Loucy (cell line): ENCODE results near the gene TSPAN3.

Source experiments
- H2AFZ ChIP-seq: fragments of 200-600 bp; sonication (generic); 2 replicates; pipeline ENCODE4 v1.6.0; 2016; ENCODE audit warnings: antibody characterized with exemption, mild to moderate bottlenecking, low read length, moderate library complexity
- H3F3A ChIP-seq: fragments of 200-600 bp; 2 replicates; pipeline ENCODE4 v1.6.0; 2016; ENCODE audit warnings: antibody characterized with exemption, low read depth, mild to moderate bottlenecking
- H3K27me3 ChIP-seq: fragments of 200-600 bp; sonication (generic); 2 replicates; pipeline ENCODE4 v1.6.1; 2014; ENCODE audit warnings: low read length, mild to moderate bottlenecking; ENCODE audit not compliant: insufficient read depth, poor library complexity, severe bottlenecking
- H3K36me3 ChIP-seq: fragments of 200-600 bp; sonication (generic); 2 replicates; pipeline ENCODE4 v1.6.1; 2016; ENCODE audit warnings: low read length; ENCODE audit not compliant: insufficient read depth
- H3K4me1 ChIP-seq: fragments of 200-600 bp; sonication (generic); 2 replicates; pipeline ENCODE4 v1.5.1; 2014; ENCODE audit warnings: low read length, mild to moderate bottlenecking; ENCODE audit not compliant: insufficient read depth, poor library complexity, severe bottlenecking
- H3K4me2 ChIP-seq: fragments of 200-600 bp; sonication (generic); 2 replicates; pipeline ENCODE4 v1.6.0; 2014; ENCODE audit warnings: antibody characterized with exemption, low read length, low read depth, mild to moderate bottlenecking; ENCODE audit not compliant: poor library complexity, severe bottlenecking
- H3K4me3 ChIP-seq: fragments of 200-600 bp; sonication (generic); 2 replicates; pipeline ENCODE4 v1.5.1; 2014; ENCODE audit warnings: low read length, mild to moderate bottlenecking, mixed read lengths; ENCODE audit not compliant: poor library complexity, severe bottlenecking
- H3K79me2 ChIP-seq: fragments of 200-600 bp; sonication (generic); 2 replicates; pipeline ENCODE4 v1.6.1; 2014; ENCODE audit warnings: low read length; ENCODE audit not compliant: insufficient read depth
- H3K9ac ChIP-seq: fragments of 200-600 bp; sonication (generic); 2 replicates; pipeline ENCODE4 v1.6.0; 2014; ENCODE audit warnings: mild to moderate bottlenecking, low read depth, low read length, moderate library complexity; ENCODE audit not compliant: poor library complexity, severe bottlenecking
- H3K9me2 ChIP-seq: fragments of 200-600 bp; sonication (generic); replicated peaks from 2 replicates; pipeline ENCODE4 v1.6.1; 2016; ENCODE audit warnings: low read depth, low read length, mixed read lengths
- H3K9me3 ChIP-seq: fragments of 200-600 bp; sonication (generic); 2 replicates; pipeline ENCODE4 v1.6.1; 2014; ENCODE audit warnings: mild to moderate bottlenecking, antibody characterized with exemption, low read length, low read depth; ENCODE audit not compliant: insufficient read depth
- H4K20me1 ChIP-seq: fragments of 200-600 bp; sonication (generic); 2 replicates; pipeline ENCODE4 v1.6.0; 2014; ENCODE audit warnings: antibody characterized with exemption, low read length, mild to moderate bottlenecking; ENCODE audit not compliant: insufficient read depth, poor library complexity, severe bottlenecking
- EZH2phosphoT487 ChIP-seq: fragments of 200-600 bp; IDR thresholded peaks from 2 replicates; pipeline ENCODE4 v1.6.1; 2018; ENCODE audit warnings: antibody characterized with exemption, mild to moderate bottlenecking, moderate library complexity, borderline replicate concordance
- TF ChIP-seq, protein P1 (sequence below): fragments of 200-600 bp; sonication (generic); conservative IDR thresholded peaks from 2 replicates; pipeline ENCODE4 v1.5.1; 2014; ENCODE audit warnings: mild to moderate bottlenecking, antibody characterized with exemption, low read length

The TSPAN3 gene

DNA sequence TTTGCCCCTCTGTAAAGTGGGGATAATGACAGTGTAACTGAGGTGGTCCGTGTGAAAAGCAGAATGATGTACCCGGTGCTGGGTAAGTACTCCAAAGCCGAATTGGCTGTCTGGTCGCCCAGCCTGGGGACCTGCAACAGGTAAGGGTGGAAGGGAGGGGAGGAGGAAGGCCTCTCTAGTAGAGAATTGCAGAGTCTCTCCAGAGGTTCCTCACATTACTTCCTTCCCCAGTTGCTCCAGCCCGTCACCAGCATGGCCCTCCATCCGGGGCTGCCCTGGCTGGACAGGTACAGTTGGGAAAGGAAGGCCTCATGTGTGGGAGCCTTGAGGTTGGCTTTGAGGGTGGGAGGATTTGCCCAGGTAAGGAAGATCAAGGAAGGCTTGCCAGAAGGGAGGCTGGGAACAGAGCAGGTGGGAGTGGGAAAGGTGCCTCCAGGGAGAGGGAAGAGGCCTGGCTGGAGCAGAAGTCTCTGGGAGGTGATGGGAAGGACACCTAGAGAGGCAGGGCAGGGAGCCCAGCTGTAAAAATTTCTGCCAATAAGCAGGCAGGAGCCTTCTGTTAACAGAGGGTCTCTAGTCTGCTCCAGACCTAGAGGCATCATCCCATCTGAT is 77.7 kb downstream of the TSPAN3 start:
- Histone ChIP-seq H3K4me3 (no peak overlapping the region), H3K9ac (no peak overlapping the region), H3K4me1 (peaks cover 57% of the 10 kb centered on the region), H3K36me3 (no peaks in the 10 kb centered on the region), H4K20me1 (no peaks in the 10 kb centered on the region), H3K27me3 (no peaks in the 10 kb centered on the region), H3K9me2 (no peaks in the 10 kb centered on the region), H3K79me2 (peaks cover 23% of the 10 kb centered on the region), H3F3A (no peaks in the 10 kb centered on the region), H3K4me2 (no peak overlapping the region), H2AFZ (no peak overlapping the region), H3K9me3 (no peaks in the 10 kb centered on the region)
- TF ChIP-seq EZH2phosphoT487: no peak
- TF ChIP-seq, protein P1, sequence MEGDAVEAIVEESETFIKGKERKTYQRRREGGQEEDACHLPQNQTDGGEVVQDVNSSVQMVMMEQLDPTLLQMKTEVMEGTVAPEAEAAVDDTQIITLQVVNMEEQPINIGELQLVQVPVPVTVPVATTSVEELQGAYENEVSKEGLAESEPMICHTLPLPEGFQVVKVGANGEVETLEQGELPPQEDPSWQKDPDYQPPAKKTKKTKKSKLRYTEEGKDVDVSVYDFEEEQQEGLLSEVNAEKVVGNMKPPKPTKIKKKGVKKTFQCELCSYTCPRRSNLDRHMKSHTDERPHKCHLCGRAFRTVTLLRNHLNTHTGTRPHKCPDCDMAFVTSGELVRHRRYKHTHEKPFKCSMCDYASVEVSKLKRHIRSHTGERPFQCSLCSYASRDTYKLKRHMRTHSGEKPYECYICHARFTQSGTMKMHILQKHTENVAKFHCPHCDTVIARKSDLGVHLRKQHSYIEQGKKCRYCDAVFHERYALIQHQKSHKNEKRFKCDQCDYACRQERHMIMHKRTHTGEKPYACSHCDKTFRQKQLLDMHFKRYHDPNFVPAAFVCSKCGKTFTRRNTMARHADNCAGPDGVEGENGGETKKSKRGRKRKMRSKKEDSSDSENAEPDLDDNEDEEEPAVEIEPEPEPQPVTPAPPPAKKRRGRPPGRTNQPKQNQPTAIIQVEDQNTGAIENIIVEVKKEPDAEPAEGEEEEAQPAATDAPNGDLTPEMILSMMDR: no peak

DNA sequence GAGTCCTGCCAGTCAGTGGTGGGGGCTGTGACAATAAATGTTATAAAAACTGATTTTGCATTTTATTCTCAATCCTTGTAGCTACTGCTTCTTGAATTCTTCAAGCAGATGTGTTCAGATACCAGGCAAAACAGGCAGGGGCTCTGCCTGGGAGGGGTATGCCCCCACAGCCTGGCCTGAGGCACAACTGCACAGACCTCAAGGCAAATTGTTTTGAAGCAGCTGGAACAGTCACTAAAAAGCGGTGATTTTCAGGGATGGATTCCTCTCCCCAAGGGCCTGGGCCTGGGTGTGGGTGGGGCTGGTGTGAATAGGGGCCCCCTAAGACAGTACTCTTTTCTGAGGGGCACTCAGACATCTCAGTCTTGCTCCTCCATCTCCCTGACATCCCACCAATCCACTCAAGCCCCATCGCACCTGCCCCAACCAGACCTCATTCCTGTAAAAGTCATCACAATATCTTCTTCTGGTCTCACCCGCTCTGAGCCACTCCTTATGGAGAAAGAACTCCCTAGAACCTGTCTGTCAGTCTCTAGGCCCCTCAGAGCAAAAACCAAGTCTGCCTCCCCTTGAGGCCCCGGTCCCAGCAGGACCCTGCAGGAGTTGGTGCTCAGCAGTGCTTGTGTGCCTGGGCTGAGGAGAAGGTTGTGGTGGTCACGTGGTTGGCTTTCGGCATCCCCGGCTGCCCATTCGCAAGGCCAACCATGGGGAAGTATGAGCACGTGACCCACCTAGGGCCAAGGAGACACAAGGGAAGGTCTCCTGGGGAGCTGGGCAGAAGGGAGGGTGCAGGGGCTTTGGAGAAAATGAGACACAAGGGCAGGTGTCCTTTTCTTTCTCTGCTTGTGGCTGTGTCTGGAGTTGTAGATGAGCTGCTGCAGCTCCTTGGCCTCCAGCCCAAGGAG is 78.9 kb downstream of the TSPAN3 start:
- Histone ChIP-seq H3K27me3 (no peaks in the 10 kb centered on the region), H3K79me2 (peaks cover 17% of the 10 kb centered on the region), H3K9me3 (no peaks in the 10 kb centered on the region), H3F3A (no peaks in the 10 kb centered on the region), H3K4me1 (peaks cover 51% of the 10 kb centered on the region), H2AFZ (no peak overlapping the region; the same call in 1 of the 2 replicates), H4K20me1 (no peaks in the 10 kb centered on the region), H3K4me2 (no peak overlapping the region), H3K36me3 (no peaks in the 10 kb centered on the region), H3K9ac (no peak overlapping the region), H3K4me3 (no peak overlapping the region), H3K9me2 (no peaks in the 10 kb centered on the region)
- TF ChIP-seq, protein P1: no peak
- TF ChIP-seq EZH2phosphoT487: no peak
